ENCODE measurements around the gene SCP2D1.

SCP2D1 gene

GRCh38 chr20:18815194-18815942, 1.8 kb downstream of the SCP2D1 start:
- no peak for DNase-seq

- no peak for DNase-seq
These were observed 9.2 kb downstream of the SCP2D1 start for GRCh38 chr20:18822832-18823231.

GRCh38 chr20:18831830-18832499, 18.4 kb downstream of the SCP2D1 start:
- DNase-seq = no peak

- no peak for DNase-seq
These were observed 19.1 kb downstream of the SCP2D1 start for GRCh38 chr20:18832546-18833200.

- no peak for DNase-seq
These were observed 22.1 kb downstream of the SCP2D1 start for GRCh38 chr20:18835466-18836256.

- DNase-seq = no peak
These were observed 24.1 kb downstream of the SCP2D1 start for GRCh38 chr20:18837718-18838117.

- DNase-seq = no peak
These were observed 26.1 kb downstream of the SCP2D1 start for GRCh38 chr20:18839507-18840247.

GRCh38 chr20:18840248-18840645, 26.7 kb downstream of the SCP2D1 start:
- DNase-seq = no peak

- no peak for DNase-seq
These were observed 31.4 kb downstream of the SCP2D1 start for GRCh38 chr20:18845017-18845416.

- no peak for DNase-seq
These were observed 33.7 kb downstream of the SCP2D1 start for GRCh38 chr20:18847226-18847755.

GRCh38 chr20:18849131-18849530, 35.5 kb downstream of the SCP2D1 start:
- DNase-seq = no peak

- DNase-seq = no peak
These were observed 38.0 kb downstream of the SCP2D1 start for GRCh38 chr20:18851629-18852028.

- DNase-seq = no peak
These were observed 38.7 kb downstream of the SCP2D1 start for GRCh38 chr20:18852318-18852717.

GRCh38 chr20:18853216-18853615, 39.6 kb downstream of the SCP2D1 start:
- DNase-seq = no peak

- DNase-seq = no peak
These were observed 40.5 kb downstream of the SCP2D1 start for GRCh38 chr20:18853946-18854646.

- DNase-seq = no peak
These were observed 42.3 kb downstream of the SCP2D1 start for GRCh38 chr20:18855882-18856281.

GRCh38 chr20:18856873-18857272, 43.3 kb downstream of the SCP2D1 start:
- no peak for DNase-seq

- no peak for DNase-seq
These were observed 44.1 kb downstream of the SCP2D1 start for GRCh38 chr20:18857640-18858039.

GRCh38 chr20:18858816-18859215, 45.2 kb downstream of the SCP2D1 start:
- no peak for DNase-seq

All from CD4-positive, alpha-beta T cell treated with Interleukin-15 for 1 hour (primary cell).